PFSK-1 (cell line): ENCODE measurements around the gene HOXA9.

Experiments used
- FOXP2 ChIP-seq: optimal IDR thresholded peaks from 2 replicates; pipeline ENCODE3; 2011; ENCODE audit warnings: borderline replicate concordance, control low read depth, inconsistent platforms; ENCODE audit not compliant: insufficient read depth; ENCODE audit errors: extremely low read length, extremely low read depth
- POLR2AphosphoS5 ChIP-seq: IDR thresholded peaks from 2 replicates; pipeline ENCODE4 v1.6.1; 2012; ENCODE audit warnings: low read depth, mild to moderate bottlenecking, control low read depth, low read length, moderate library complexity
- SIN3A ChIP-seq: IDR thresholded peaks from 2 replicates; pipeline ENCODE4 v1.6.1; 2012; ENCODE audit warnings: mild to moderate bottlenecking, low read length, moderate library complexity, borderline replicate concordance; ENCODE audit not compliant: insufficient read depth
- TAF1 ChIP-seq: IDR thresholded peaks from 2 replicates; pipeline ENCODE4 v1.6.1; 2012; ENCODE audit warnings: low read length, control low read depth, borderline replicate concordance; ENCODE audit not compliant: insufficient read depth
- TF ChIP-seq, protein P1 (sequence below), 2 experiments: IDR thresholded peaks; 2 replicates each; pipeline versions ENCODE4 v1.6.1 to v1.8.0; 2011 to 2012; ENCODE audit warnings: low read depth in 2 of 2, low read length in 2 of 2, control low read depth in 1 of 2, inconsistent platforms in 1 of 2, mild to moderate bottlenecking in 1 of 2, moderate library complexity in 1 of 2; ENCODE audit not compliant: insufficient read depth in 1 of 2

The HOXA9 gene

DNA sequence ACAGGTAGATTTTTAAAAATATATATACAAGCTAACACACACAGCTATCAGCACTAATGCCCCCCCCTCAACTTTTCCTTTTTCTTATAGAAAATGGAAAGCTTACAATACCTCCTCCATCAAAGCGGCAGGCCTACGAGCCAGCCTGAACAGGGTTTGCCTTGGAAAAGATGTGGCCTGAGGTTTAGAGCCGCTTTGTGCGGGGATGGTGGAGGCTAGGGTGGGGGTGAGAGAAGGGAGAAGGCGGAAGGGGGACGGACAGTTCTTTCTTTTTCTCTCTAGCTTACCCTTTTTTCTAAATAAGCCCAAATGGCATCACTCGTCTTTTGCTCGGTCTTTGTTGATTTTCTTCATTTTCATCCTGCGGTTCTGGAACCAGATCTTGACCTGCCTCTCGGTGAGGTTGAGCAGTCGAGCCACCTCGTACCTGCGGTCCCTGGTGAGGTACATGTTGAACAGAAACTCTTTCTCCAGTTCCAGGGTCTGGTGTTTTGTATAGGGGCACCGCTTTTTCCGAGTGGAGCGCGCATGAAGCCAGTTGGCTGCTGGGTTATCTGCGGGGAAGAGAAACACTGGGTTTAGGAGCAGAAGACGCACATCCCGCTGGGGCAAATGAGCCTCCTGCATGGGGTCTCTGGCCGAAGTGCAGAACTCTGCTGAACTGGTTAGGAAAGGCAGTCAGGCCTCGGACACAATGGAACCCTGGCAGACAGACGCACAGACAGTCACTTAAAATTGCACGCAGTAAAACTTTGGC lies 1.9 kb downstream of the HOXA9 start:
- TF ChIP-seq TAF1 (no peak), POLR2AphosphoS5 (no peak), SIN3A (no peak), FOXP2 (no peak)
- TF ChIP-seq, protein P1, sequence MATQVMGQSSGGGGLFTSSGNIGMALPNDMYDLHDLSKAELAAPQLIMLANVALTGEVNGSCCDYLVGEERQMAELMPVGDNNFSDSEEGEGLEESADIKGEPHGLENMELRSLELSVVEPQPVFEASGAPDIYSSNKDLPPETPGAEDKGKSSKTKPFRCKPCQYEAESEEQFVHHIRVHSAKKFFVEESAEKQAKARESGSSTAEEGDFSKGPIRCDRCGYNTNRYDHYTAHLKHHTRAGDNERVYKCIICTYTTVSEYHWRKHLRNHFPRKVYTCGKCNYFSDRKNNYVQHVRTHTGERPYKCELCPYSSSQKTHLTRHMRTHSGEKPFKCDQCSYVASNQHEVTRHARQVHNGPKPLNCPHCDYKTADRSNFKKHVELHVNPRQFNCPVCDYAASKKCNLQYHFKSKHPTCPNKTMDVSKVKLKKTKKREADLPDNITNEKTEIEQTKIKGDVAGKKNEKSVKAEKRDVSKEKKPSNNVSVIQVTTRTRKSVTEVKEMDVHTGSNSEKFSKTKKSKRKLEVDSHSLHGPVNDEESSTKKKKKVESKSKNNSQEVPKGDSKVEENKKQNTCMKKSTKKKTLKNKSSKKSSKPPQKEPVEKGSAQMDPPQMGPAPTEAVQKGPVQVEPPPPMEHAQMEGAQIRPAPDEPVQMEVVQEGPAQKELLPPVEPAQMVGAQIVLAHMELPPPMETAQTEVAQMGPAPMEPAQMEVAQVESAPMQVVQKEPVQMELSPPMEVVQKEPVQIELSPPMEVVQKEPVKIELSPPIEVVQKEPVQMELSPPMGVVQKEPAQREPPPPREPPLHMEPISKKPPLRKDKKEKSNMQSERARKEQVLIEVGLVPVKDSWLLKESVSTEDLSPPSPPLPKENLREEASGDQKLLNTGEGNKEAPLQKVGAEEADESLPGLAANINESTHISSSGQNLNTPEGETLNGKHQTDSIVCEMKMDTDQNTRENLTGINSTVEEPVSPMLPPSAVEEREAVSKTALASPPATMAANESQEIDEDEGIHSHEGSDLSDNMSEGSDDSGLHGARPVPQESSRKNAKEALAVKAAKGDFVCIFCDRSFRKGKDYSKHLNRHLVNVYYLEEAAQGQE (IDR thresholded peaks at IDR 0.05; ENCODE audit: insufficient read depth in 1 of 2, low read depth in 2 of 2, low read length in 2 of 2), result no peak

DNA sequence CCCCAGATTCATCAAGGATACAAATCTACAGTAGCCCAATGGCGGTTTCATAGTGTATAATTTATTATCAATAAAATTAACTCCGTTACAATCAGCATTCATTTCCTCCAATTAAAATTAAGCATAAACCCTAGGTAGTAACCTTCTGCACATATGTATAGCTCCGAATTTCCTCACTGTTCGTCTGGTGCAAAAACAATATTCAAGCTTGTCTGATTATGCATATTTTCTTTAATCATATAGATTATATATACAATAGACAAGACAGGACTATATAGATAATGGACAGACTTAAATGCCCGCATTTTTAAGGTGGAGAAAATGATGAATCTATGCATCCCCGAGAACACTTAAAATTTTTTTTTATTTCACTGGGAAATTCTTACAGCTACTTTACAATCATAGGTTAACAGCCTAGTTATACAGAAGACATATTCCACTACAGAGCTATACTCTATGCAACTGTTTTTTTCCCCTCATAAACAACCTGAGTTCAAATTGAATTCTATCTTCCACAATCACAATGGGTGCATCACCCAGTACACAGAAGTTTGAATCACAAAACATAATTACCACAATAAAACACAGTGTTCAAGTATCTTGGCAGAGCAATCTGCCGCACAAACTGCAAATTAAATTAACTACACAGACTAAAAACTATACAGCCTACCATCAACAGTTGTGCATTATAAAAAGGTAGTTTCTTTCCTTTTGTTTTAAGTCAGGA lies 2.6 kb downstream of the HOXA9 start:
- no peak for TF ChIP-seq POLR2AphosphoS5
- TF ChIP-seq FOXP2, result no peak
- TF ChIP-seq TAF1, result no peak
- no peak for TF ChIP-seq SIN3A
- TF ChIP-seq, protein P1 (IDR thresholded peaks at IDR 0.05; ENCODE audit: insufficient read depth in 1 of 2, low read depth in 2 of 2, low read length in 2 of 2), result no peak

DNA sequence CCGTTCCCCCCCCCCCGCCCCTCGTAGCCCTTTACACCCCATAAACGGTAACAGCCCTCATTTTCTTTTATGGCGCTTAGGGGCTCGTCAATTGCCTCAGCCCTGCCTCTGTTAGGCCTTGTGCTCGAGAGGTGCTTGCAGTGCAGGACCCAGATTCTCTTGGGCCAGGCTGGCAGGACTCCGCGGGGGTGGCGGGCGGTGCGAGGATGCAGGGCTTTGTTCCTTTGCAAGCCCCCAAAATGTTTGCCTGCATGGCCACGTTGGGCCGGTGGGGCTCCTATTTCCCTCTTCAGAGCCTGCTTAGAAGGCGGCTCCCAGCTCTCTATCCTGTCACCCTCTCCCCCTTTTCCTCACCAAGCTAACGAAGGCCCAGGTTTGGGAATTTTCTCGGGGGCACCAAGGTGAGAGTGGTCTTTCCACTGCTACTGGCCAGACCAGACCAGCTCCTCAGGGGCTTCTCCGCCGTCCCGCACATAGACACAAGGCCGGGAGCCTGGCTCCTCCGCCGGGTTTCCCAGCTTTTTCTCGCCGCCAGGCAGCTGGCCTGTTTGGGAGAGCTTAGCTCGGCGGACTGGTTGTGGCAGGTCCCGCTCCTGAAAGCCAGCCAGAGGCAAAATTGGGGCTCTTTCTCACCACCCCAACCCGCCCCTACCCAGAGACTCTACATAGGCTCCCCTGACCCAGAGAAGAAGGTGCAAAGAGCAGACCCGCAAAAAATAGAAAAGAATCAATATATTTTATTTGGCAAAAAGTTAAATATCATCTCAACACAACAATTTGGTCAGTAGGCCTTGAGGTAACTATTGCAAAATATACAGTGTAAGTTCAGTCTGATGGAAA lies 3.4 kb downstream of the HOXA9 start:
- TF ChIP-seq, protein P1 (IDR thresholded peaks at IDR 0.05; ENCODE audit: insufficient read depth in 1 of 2, low read depth in 2 of 2, low read length in 2 of 2), result no peak
- TF ChIP-seq SIN3A, result no peak
- TF ChIP-seq FOXP2, result no peak
- no peak for TF ChIP-seq TAF1

DNA sequence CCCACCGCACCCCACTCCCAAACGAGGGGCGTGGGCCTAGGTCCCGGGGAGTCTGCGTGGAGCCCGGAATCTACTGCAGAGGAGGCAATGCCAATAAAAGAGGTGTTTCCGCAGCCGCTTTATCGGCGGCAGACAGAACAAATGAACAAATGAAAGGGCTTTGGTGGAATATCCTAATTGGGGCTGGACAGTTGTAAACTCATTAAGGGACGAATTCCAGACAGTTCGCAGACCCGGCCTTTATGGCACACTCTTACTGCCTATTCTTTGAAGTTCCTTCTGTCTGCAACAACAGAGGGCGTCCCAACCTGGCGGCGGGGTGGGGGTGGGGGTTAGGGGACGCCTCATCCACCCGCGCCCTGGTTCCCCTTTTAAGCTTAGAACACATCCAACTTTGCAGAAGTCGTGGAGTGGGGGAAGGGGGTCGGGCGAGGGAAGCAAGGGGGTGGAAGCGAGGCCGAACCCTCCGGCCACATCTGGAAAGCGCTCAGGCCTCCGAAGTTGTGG lies 4.1 kb downstream of the HOXA9 start:
- no peak for TF ChIP-seq TAF1
- TF ChIP-seq POLR2AphosphoS5, result no peak
- TF ChIP-seq, protein P1 (IDR thresholded peaks at IDR 0.05; ENCODE audit: insufficient read depth in 1 of 2, low read depth in 2 of 2, low read length in 2 of 2), result no peak
- no peak for TF ChIP-seq FOXP2
- TF ChIP-seq SIN3A, result no peak
